HUES48 (cell line): ENCODE measurements around the gene LRRC8E.
"Not testable (repeated sequence)": the region's sequence is repeated elsewhere in the genome, so short reads cannot be mapped to it uniquely, and the experiment has no call there.

Experiments used
- H3K27ac ChIP-seq: one replicate; pipeline ENCODE4 v1.7.0; 2013; ENCODE audit warnings: low read depth, low read length, inconsistent platforms
- H3K27me3 ChIP-seq: 2 replicates; pipeline ENCODE4 v1.6.1; 2013; ENCODE audit warnings: mild to moderate bottlenecking, low read length; ENCODE audit not compliant: control insufficient read depth, insufficient read depth
- H3K36me3 ChIP-seq: 2 replicates; pipeline ENCODE4 v1.6.1; 2013; ENCODE audit warnings: low read length; ENCODE audit not compliant: control insufficient read depth, insufficient read depth
- H3K4me1 ChIP-seq: 2 replicates; pipeline ENCODE4 v1.6.1; 2013; ENCODE audit warnings: mild to moderate bottlenecking, low read length; ENCODE audit not compliant: control insufficient read depth, insufficient read depth
- H3K4me3 ChIP-seq: 2 replicates; pipeline ENCODE4 v1.5.1; 2013; ENCODE audit warnings: mild to moderate bottlenecking, low read depth, low read length
- H3K9ac ChIP-seq: 2 replicates; pipeline ENCODE4 v1.6.1; 2013; ENCODE audit warnings: mild to moderate bottlenecking, low read depth, low read length, moderate library complexity
- H3K9me3 ChIP-seq: 2 replicates; pipeline ENCODE4 v1.6.1; 2013; ENCODE audit warnings: low read length; ENCODE audit not compliant: control insufficient read depth, insufficient read depth

The LRRC8E gene

DNA sequence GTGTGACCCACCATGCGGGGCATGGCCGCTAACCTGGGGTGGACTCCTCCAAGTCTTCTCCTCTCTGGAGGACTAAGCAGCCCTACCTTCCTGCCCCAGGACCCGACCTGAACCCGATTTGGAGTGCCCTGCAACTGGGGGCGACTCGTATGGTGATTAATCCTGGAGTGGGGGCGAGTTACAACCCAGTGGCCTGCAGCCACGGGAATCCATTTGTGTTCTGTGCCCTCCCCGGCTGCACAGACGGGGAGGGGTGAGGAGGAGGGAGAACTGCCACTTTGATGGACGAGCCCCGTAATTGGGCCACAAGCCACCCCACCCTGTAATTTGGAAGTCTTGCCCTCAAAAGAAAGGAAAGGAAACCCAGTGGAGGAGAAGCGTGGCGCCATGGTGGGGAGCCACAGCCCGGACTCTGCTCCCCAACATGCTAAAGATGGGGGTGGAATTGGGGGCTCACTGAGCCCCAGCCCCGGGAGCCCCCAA, 32.2 kb upstream of the LRRC8E start:
- Histone ChIP-seq H3K9ac (no peak overlapping the region), H3K4me1 (peaks cover 6% of the 10 kb centered on the region; the same call in 1 of the 2 replicates), H3K27ac (no peak overlapping the region), H3K4me3 (no peak overlapping the region), H3K36me3 (no peaks in the 10 kb centered on the region), H3K9me3 (no peaks in the 10 kb centered on the region), H3K27me3 (peaks cover 15% of the 10 kb centered on the region)

DNA sequence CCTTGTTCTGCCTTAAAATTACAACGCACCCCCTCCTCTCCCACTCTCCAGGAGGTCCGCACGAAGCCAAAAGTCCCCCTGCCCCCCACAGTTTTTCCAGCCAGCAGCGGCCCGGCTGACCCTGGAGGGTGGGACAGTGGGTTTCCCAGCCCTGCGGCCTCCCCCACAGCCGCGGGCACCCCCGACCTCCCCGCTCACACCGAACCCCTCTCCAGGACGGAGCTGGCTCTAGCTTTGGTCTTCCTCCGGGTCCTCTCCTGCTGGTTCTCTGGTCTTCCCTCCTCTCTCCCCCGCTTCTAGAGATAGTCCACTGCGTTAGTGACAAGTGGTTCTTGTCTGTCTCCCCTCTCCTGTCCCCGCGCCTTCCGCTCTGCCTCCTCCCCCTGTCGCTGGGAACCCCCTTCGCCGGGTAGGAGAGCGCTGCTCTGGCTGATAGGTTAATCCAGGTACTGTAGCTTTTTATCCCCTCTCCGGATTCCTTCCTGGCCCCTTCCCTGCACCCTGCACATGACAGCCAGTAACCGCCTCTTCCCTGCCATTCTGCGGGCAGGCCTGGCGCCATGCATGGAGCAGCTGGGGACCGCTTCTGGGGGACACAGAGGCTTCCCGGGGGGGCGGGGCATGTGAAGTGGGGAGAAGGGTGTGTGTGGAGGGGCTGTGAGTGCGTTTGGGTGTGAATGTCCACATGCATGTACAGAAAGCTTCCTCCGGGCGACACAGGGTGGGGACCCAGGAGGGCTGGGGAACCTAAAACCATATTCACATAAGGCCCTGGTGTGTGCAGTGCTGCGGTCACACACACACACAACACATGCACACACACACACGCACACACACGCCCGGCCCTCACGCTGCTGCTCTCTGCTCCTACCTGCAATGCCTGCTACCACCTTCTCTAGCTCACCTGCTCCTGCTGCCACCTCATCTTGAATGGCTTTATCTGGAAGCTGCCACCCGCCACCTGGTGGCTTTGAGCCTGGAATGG, 31.3 kb upstream of the LRRC8E start:
- H3K4me3 ChIP-seq: no peak overlapping the region
- H3K9ac ChIP-seq: no peak overlapping the region
- H3K9me3 ChIP-seq: no peaks in the 10 kb centered on the region
- peaks cover 21% of the 10 kb centered on the region for H3K27me3 ChIP-seq
- no peak overlapping the region for H3K27ac ChIP-seq
- H3K36me3 ChIP-seq: no peaks in the 10 kb centered on the region
- peaks cover 13% of the 10 kb centered on the region; the same call in 1 of the 2 replicates for H3K4me1 ChIP-seq

DNA sequence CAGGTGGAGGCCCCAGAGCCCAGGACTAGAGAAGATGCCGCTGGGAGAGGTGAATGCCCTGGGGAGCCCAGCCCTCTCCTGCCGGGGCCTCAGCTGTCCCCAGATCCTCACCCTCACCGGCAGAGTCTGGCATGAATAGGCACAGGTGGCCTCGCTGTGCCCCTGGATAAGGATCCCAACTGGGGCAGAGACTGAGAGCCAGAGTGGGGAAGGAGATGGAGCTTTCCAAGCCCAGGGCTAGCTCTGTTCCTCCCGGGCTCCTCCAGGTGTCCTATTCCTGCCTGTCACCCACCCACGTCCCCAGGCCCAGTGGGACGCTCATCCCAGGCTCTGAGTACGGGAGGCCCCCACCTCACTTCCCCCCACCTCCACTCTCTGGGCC, 30.6 kb upstream of the LRRC8E start:
- peaks cover 21% of the 10 kb centered on the region for H3K27me3 ChIP-seq
- peak overlapping the region; percentile 50 for H3K4me3 ChIP-seq
- no peaks in the 10 kb centered on the region for H3K36me3 ChIP-seq
- no peaks in the 10 kb centered on the region for H3K9me3 ChIP-seq
- H3K4me1 ChIP-seq: peaks cover 13% of the 10 kb centered on the region; the same call in 1 of the 2 replicates
- H3K27ac ChIP-seq: no peak overlapping the region
- no peak overlapping the region for H3K9ac ChIP-seq

DNA sequence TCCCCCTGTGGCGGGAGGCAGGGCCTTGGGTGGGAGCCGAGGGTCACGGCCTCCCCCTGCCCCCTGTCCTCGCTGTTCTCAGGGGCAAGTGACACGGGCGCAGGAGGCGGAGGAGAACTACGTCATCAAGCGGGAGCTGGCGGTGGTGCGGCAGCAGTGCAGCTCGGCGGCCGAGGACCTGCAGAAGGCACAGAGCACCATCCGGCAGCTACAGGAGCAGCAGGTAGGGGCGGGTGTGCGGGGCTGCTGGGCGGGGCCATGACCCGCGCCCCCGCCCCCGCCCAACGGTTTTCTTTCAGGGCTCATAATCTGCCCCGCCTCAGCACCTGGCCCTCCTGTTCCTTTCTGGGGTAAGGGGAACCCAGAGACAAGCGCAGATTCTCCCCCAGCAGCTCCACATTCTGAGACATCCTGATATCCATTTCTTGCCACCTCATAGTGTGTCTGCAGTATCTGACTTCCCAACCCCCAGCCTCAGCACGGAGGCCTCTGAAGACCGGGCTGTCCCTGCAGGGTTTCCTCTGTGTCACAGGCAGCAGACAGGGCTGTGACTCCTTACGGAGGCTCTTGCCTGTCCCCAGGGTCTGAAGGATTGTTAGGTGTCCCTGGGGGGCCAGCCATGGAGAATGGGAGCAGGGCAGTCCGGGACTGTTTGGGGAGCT, 30.1 kb upstream of the LRRC8E start:
- no peak overlapping the region for H3K9ac ChIP-seq
- H3K4me3 ChIP-seq: peak overlapping the region; percentile 50
- H3K9me3 ChIP-seq: no peaks in the 10 kb centered on the region
- H3K36me3 ChIP-seq: no peaks in the 10 kb centered on the region
- H3K4me1 ChIP-seq: peaks cover 14% of the 10 kb centered on the region; the same call in 1 of the 2 replicates
- H3K27ac ChIP-seq: no peak overlapping the region
- peaks cover 24% of the 10 kb centered on the region for H3K27me3 ChIP-seq

DNA sequence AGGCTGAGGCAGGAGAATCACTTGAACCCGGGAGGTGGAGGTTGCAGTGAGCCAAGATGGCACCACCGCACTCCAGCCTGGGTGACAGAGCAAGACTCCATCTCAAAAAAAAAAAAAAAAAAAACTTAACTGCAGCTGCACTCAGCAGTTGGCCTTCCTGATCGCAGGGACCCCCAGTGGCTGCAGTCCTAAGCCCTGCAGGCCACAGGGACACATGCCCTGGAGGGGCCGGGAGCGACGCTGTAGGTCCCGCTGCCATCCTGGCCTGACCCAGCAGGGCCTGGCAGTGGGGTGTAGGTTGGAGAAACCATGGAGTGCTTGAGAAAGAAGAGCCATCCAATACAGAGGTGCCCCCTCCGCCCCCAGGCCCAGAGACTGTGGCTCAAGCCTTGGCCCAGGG, 29.2 kb upstream of the LRRC8E start:
- H3K9ac ChIP-seq, H3K36me3 ChIP-seq, H3K9me3 ChIP-seq, H3K4me3 ChIP-seq, H3K27ac ChIP-seq: not testable (repeated sequence)
- Histone ChIP-seq H3K27me3 (peaks cover 32% of the 10 kb centered on the region), H3K4me1 (peaks cover 17% of the 10 kb centered on the region; the same call in 1 of the 2 replicates)

DNA sequence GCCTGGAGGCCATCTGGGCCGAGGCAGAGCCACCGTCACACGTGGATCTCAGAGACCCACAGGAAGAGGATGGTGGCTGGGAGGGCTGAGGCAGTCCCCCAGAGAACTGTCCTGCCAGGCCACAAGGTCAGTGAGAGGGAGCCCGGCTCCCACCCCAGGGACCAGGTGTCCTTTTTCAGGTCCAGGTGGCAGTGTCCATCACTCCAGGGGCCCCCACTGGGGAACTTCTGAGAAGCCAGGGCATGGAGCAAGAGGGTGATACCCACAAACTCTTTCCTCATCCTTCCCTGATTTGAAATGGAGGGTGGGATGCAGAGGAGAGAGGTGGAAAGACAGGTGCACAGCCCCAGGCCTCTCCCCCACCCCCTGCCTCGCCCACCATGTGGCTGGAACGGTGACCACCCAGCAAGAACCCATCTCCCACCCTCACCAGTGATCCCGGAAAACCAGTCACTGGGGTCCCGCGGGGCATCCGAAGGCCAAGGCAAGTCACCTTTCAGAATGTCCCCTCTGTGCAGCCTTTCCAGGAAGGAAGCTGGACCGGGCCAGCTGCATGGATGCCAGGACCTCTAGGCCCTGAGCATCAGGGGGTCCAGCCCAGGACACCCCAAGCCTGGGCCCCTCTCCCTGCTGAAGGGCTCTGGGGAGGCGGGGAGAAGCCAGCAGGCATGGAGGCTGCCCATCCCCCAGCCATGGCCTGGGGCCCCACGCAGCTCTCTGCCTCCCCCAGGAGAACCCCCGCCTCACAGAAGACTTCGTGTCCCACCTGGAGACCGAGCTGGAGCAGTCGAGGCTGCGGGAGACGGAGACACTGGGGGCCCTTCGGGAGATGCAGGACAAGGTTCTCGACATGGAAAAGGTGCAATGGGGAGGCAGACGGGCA, 28.2 kb upstream of the LRRC8E start:
- Histone ChIP-seq H3K4me1 (peaks cover 19% of the 10 kb centered on the region; the same call in 1 of the 2 replicates), H3K27me3 (peaks cover 36% of the 10 kb centered on the region), H3K9ac (no peak overlapping the region), H3K27ac (no peak overlapping the region), H3K4me3 (no peak overlapping the region), H3K36me3 (no peaks in the 10 kb centered on the region), H3K9me3 (no peaks in the 10 kb centered on the region)

DNA sequence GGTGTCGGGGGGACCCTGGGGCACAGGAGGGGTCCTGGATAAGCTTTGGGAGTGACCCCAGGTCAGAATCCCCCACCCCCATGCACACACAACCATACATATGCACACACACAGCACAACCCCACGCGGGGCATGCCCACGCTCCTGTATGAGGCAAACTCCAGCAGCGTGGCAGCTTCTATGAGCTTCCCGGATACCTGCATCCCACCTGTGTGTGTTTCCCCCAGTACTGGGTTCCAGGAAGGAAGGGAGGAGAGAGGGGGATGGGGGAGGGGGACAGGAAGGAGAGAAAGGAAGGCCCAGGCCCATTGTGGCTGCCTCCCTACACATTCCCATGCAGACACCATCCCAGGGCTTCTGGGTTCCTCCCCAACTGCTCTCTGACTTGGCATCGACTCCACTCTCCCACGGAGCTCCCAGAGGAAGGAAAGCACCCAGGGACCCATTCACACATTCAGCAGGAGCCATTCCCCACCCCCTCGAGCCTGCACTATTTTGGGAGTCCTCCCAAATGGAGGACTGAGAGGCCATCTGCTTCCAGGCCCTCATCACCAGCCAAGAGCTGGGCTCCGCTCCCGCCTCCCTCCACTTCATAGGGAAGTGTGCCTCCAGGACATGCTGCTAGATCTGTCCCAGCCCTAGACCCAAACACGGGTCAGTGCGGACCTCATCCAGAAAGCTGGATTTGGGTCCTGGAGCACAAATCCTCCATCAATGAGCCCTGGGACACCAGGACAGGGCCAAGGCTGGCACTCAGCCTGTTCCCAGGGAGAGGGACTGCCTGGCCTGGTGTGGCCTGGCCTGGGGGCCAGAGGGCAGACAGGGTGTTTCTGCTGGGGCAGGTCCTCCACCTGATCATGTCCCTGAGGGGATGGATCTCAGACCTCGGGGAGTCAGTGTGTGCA, 27.3 kb upstream of the LRRC8E start:
- peaks cover 22% of the 10 kb centered on the region; the same call in 1 of the 2 replicates for H3K4me1 ChIP-seq
- peaks cover 42% of the 10 kb centered on the region for H3K27me3 ChIP-seq
- H3K27ac ChIP-seq: no peak overlapping the region
- H3K9ac ChIP-seq: no peak overlapping the region
- H3K9me3 ChIP-seq: no peaks in the 10 kb centered on the region
- H3K36me3 ChIP-seq: no peaks in the 10 kb centered on the region
- H3K4me3 ChIP-seq: no peak overlapping the region

DNA sequence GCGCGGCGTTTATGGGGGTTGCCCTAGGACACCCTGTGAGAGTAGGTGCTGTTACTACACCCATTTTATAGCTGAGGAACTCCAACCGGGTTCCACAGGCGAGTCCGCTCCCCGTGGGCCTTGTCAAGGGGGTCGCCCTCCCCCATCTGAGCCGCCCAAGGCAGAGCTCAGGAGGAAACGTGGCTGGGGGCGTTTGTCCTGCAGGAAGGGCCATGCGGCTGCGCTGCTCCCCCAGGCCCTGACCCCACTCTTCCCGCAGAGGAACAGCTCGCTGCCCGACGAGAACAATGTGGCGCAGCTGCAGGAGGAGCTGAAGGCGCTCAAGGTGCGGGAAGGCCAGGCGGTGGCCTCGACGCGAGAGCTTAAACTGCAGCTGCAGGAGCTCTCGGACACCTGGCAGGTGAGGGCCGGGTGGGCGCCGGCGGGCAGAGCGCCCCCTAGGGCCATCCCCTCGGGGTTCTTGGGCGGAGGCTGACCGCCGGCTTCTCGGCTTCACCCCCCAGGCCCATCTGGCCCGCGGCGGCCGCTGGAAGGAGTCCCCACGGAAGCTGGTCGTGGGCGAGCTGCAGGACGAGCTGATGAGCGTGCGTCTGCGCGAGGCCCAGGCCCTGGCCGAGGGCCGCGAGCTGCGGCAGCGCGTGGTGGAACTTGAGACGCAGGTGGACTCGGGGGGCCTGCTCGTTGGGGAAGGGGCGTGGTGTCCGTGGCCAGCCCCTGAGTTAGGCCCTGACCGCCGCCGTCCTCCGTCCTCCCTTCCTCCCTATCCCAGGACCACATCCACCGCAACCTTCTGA, 26.5 kb upstream of the LRRC8E start:
- H3K9ac ChIP-seq: no peak overlapping the region
- H3K9me3 ChIP-seq: no peaks in the 10 kb centered on the region
- H3K27ac ChIP-seq: peak overlapping the region; percentile 20
- no peaks in the 10 kb centered on the region for H3K36me3 ChIP-seq
- H3K4me3 ChIP-seq: peak overlapping the region; percentile 74
- H3K4me1 ChIP-seq: peaks cover 22% of the 10 kb centered on the region; the same call in 1 of the 2 replicates
- H3K27me3 ChIP-seq: peaks cover 47% of the 10 kb centered on the region

DNA sequence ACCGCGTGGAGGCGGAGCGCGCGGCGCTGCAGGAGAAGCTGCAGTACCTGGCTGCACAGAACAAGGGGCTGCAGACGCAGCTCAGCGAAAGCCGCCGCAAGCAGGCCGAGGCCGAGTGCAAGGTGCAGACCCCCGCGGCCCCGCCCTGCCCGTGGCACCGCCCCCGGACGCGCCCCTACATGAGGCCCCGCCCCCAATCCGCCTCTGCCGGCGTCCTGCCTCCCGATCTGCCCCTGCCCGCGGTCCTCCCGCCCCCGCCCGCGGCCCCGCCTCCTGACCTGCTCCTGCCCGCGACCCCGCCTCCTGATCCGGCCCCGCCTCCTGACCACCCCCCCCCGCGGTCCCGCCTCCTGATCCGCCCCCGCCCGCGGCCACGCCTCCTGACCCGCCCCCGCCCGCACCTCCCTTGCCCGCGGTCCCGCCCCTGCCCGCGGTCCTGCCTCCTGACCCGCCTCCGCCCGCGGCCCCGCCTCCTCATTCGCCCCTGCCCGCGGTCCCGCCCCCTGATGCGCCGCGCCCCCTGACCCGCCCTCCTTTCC, 25.8 kb upstream of the LRRC8E start:
- Histone ChIP-seq H3K4me1 (peaks cover 22% of the 10 kb centered on the region; the same call in 1 of the 2 replicates), H3K27me3 (peaks cover 51% of the 10 kb centered on the region), H3K4me3 (peak overlapping the region; percentile 74)

More for the DNA sequence above, 25.8 kb upstream of the LRRC8E start:
- Histone ChIP-seq H3K27ac (peak overlapping the region; percentile 20), H3K9ac (no peak overlapping the region), H3K9me3 (no peaks in the 10 kb centered on the region), H3K36me3 (no peaks in the 10 kb centered on the region)
